ENCODE data around the gene PHEX.

PHEX gene

GRCh38 chrX:22148565-22148964 lies 116.4 kb downstream of the PHEX start:
- TF ChIP-seq CTCF (IDR thresholded peaks at IDR 0.05; ENCODE audit: insufficient read depth, low read length, poor library complexity, severe bottlenecking): no peak
- DNase-seq (ENCODE audit: extremely low read depth, insufficient read length): no peak
- Histone ChIP-seq H3K36me3 (ENCODE audit: control insufficient read depth, insufficient read depth, low read length) (no peaks in the 10 kb centered on the region), H3K27me3 (replicated peaks; ENCODE audit: control insufficient read depth, insufficient read depth, low read length) (no peaks in the 10 kb centered on the region; the same call in 1 of the 2 replicates), H3K4me3 (replicated peaks; ENCODE audit: low read depth, low read length) (no peak overlapping the region)

GRCh38 chrX:22150371-22150770 lies 118.2 kb downstream of the PHEX start:
- H3K27me3 ChIP-seq (replicated peaks; ENCODE audit: control insufficient read depth, insufficient read depth, low read length): no peaks in the 10 kb centered on the region; the same call in 1 of the 2 replicates
- no peak overlapping the region for H3K4me3 ChIP-seq (replicated peaks; ENCODE audit: low read depth, low read length)
- H3K36me3 ChIP-seq (ENCODE audit: control insufficient read depth, insufficient read depth, low read length): no peaks in the 10 kb centered on the region
- no peak for TF ChIP-seq CTCF (IDR thresholded peaks at IDR 0.05; ENCODE audit: insufficient read depth, low read length, poor library complexity, severe bottlenecking)
- no peak for DNase-seq (ENCODE audit: extremely low read depth, insufficient read length)

GRCh38 chrX:22155126-22155525 lies 123.0 kb downstream of the PHEX start:
- Histone ChIP-seq H3K36me3 (ENCODE audit: control insufficient read depth, insufficient read depth, low read length) (no peaks in the 10 kb centered on the region), H3K4me3 (replicated peaks; ENCODE audit: low read depth, low read length) (no peak overlapping the region), H3K27me3 (replicated peaks; ENCODE audit: control insufficient read depth, insufficient read depth, low read length) (no peaks in the 10 kb centered on the region; the same call in 1 of the 2 replicates)
- DNase-seq (ENCODE audit: extremely low read depth, insufficient read length): no peak
- TF ChIP-seq CTCF (IDR thresholded peaks at IDR 0.05; ENCODE audit: insufficient read depth, low read length, poor library complexity, severe bottlenecking): no peak

GRCh38 chrX:22159071-22159470 lies 126.9 kb downstream of the PHEX start:
- H3K27me3 ChIP-seq (replicated peaks; ENCODE audit: control insufficient read depth, insufficient read depth, low read length): no peaks in the 10 kb centered on the region
- H3K4me3 ChIP-seq (replicated peaks; ENCODE audit: low read depth, low read length): no peak overlapping the region
- DNase-seq (ENCODE audit: extremely low read depth, insufficient read length): no peak
- H3K36me3 ChIP-seq (ENCODE audit: control insufficient read depth, insufficient read depth, low read length): no peaks in the 10 kb centered on the region
- no peak for TF ChIP-seq CTCF (IDR thresholded peaks at IDR 0.05; ENCODE audit: insufficient read depth, low read length, poor library complexity, severe bottlenecking)

- Histone ChIP-seq H3K4me3 (replicated peaks; ENCODE audit: low read depth, low read length) (no peak overlapping the region), H3K36me3 (ENCODE audit: control insufficient read depth, insufficient read depth, low read length) (no peaks in the 10 kb centered on the region), H3K27me3 (replicated peaks; ENCODE audit: control insufficient read depth, insufficient read depth, low read length) (no peaks in the 10 kb centered on the region)
- DNase-seq (ENCODE audit: extremely low read depth, insufficient read length): no peak
- TF ChIP-seq CTCF (IDR thresholded peaks at IDR 0.05; ENCODE audit: insufficient read depth, low read length, poor library complexity, severe bottlenecking): no peak
Observed at GRCh38 chrX:22163326-22163725, 131.2 kb downstream of the PHEX start.

GRCh38 chrX:22164770-22165388 lies 132.8 kb downstream of the PHEX start:
- no peak for TF ChIP-seq CTCF (IDR thresholded peaks at IDR 0.05; ENCODE audit: insufficient read depth, low read length, poor library complexity, severe bottlenecking)
- DNase-seq (ENCODE audit: extremely low read depth, insufficient read length): no peak

More at GRCh38 chrX:22164770-22165388, 132.8 kb downstream of the PHEX start:
- no peaks in the 10 kb centered on the region for H3K36me3 ChIP-seq (ENCODE audit: control insufficient read depth, insufficient read depth, low read length)
- no peak overlapping the region for H3K4me3 ChIP-seq (replicated peaks; ENCODE audit: low read depth, low read length)
- H3K27me3 ChIP-seq (replicated peaks; ENCODE audit: control insufficient read depth, insufficient read depth, low read length): no peaks in the 10 kb centered on the region
